GM12892 (cell line): Measurements from ENCODE around the gene CD36.

ENCODE experiments used
- POLR2A ChIP-seq: IDR thresholded peaks from 2 replicates; pipeline ENCODE4 v1.6.1; 2011; ENCODE audit warnings: low read depth, low read length, control low read depth
- POLR2AphosphoS5 ChIP-seq: IDR thresholded peaks from 2 replicates; pipeline ENCODE4 v1.6.1; 2011; ENCODE audit warnings: low read depth, low read length, control low read depth
- TAF1 ChIP-seq: IDR thresholded peaks from 2 replicates; pipeline ENCODE4 v1.6.1; 2011; ENCODE audit warnings: low read depth, mild to moderate bottlenecking, control low read depth, low read length, borderline replicate concordance

DNA sequence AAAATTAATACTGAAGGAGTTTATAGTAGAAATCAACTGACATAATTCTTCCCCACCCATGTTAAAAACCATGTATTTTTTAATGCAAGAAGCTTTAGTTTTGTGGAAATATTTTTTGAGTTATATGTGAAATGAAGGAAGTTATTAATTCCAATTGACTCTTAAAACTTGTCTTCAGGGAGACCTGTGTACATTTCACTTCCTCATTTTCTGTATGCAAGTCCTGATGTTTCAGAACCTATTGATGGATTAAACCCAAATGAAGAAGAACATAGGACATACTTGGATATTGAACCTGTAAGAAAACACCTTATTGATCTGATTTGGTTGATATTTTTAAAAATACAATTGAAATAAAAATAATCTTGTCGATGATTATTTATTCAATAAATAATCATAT is 33.3 kb downstream of the CD36 start:
- TF ChIP-seq POLR2A (no peak), POLR2AphosphoS5 (no peak), TAF1 (no peak)
